Neural progenitor cell (in vitro differentiated cells): ENCODE data around the gene SERPINA9.

Experiments used
- CTCF ChIP-seq: fragments of 200-600 bp; sonication (generic); IDR thresholded peaks from 2 replicates; pipeline ENCODE4 v1.5.1; 2017; ENCODE audit warnings: antibody characterized with exemption, mild to moderate bottlenecking
- EZH2 ChIP-seq: fragments of 200-600 bp; sonication (generic); IDR thresholded peaks from 2 replicates; pipeline ENCODE4 v1.6.1; 2017; ENCODE audit warnings: antibody characterized with exemption, mild to moderate bottlenecking, moderate library complexity
- EZH2phosphoT487 ChIP-seq: fragments of 200-600 bp; sonication (generic); IDR thresholded peaks from 2 replicates; pipeline ENCODE4 v1.6.1; 2017; ENCODE audit warnings: antibody characterized with exemption

GRCh38 chr14:94484481-94484880 is 8.5 kb upstream of the SERPINA9 start:
- TF ChIP-seq CTCF (no peak), EZH2 (no peak), EZH2phosphoT487 (no peak)
